ENCODE results near the gene MIF. TPM values are rescaled to one million over a fixed set of nuclear protein-coding genes. Genes with fewer than 3 reads are reported as not detected.
"Not testable (repeated sequence)": the region's sequence is repeated elsewhere in the genome, so short reads cannot be mapped to it uniquely, and the experiment has no call there.

Gene MIF
- total RNA-seq, 1 donor from 2014 or later, result 85.2 TPM

DNA sequence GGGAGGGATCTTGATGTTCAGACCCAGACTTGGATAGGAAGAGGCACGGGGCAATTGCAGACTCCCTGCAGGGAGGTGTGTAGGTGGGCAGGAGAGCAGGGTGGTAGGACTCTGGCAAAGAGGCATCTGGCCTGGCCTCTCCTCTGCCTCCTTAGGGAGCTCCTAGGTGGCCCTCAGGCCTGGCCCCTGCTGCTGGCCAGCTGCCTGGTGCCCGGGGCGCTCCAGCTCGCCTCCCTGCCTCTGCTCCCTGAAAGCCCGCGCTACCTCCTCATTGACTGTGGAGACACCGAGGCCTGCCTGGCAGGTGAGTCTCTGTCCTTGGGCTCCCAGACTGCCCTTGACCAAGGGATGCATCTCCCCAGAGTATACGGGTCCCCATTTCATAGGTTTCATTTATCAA is 16.6 kb upstream of the MIF start:
- DNase-seq, result no peak

DNA sequence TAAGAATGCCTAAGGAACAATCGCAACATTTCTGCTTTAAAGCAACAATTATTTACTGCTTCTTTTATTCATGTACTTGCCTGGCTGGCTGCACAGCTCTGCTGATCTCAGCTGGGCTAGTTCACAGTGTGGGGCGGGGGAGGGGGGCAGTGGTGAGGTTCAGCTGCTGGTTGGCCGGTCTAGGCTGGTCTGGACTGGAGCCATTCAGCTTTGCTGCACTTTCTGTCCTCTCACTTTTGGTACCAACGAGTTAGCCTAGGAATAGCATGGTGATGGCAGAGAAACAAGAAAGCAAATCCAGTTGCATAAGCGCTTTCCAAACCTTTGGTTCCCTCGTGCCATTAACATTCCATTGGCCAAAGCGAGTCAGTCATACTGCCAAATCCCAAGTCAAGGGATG is 16.0 kb upstream of the MIF start:
- no peak for DNase-seq

DNA sequence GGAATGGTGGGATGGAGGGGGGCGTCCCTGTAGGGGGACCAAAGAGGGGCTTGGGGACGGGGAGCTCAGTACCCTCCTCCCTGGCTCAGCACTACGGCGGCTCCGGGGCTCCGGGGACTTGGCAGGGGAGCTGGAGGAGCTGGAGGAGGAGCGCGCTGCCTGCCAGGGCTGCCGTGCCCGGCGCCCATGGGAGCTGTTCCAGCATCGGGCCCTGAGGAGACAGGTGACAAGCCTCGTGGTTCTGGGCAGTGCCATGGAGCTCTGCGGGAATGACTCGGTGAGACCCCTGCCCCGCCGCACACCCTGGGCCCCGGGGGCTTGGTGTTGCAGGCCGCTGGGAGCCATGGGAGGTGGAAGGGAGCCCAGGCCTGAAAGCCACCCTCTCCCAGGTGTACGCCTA is 11.8 kb upstream of the MIF start:
- no peak for DNase-seq

DNA sequence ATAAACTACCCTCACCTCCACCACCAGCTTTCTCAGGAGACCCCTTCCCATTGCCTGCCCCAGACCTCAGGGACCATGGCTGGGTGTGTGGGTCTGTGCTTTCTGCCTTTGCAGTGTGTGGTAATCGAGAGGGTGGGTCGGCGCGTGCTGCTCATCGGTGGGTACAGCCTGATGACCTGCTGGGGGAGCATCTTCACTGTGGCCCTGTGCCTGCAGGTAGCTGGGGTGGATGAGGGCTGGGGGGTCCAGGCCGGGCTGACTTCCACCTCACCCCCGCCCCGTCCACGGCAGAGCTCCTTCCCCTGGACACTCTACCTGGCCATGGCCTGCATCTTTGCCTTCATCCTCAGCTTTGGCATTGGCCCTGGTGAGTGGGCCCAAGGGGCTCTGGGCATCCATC is 10.5 kb upstream of the MIF start:
- DNase-seq, result no peak

DNA sequence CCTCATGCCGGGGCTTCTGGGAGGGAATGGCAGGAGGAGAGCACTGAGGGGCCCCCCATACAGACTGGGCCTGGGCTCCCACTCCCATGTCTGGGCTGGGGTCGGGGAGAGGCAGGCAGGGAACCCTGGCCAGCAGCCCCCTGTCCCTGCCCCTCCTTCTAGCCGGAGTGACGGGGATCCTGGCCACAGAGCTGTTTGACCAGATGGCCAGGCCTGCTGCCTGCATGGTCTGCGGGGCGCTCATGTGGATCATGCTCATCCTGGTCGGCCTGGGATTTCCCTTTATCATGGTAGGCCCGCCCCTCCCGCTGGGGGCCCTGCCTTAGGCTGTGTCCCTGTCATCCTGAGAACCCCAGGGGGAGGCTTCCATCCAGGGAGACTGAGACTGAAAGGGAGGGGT is 10.0 kb upstream of the MIF start:
- DNase-seq, result no peak

DNA sequence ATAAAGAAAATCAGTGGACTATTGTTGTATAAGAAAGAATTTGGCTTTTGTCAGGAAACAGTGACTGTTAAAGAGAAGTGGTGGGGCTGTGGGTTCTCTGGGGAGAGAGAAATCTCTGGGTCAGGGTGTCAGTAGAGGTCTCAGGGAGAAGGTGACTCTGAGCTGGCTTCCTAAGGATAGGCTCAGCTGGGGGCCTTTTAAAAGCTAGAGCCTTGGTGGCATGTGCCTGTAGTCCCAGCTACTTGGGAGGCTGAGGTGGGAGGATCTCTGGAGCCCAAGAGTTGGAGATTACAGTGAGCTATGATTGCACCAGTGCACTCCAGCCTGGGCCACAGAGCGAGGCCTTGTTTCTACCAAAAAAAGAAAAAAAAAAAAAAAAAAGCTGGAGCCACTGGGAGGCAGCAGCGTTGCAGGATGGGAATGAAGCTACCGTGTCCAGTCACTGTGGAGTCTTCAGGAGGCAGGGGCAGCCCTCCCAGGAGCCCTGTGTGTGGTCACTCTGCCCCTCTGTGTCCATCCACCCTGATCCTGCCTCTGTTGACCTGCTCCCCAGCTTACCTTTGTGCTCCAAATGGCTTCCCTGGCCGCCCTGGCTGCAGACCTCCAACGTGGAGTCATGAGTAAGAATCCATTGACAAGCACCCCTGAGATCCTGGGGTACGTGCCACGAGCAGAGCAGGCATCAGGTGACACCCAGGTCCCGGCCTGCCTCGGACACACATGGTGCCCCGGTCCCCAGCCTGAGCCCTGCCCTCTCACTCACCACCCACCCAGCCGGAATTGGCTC is 5.4 kb upstream of the MIF start:
- DNase-seq, result no peak

DNA sequence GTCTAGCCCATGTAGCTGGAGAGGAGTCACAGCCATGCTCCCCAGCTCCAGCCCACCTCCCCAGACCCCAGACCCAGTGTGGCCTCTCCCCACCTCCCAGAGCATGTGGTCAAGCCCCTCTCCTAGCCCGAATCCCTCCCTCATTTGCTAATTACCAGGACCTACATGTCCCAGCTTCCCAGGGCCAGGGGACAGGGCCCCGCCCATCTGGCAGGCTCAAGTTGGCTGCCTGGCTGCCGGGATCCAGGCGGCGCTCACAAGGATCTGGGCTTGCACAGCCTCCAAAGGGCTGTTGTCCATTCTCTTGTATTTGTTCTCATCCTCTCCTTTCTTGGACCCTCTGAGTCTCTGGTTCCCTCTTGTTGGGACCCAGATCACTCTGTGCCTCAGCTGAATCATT is 4.6 kb upstream of the MIF start:
- no peak for DNase-seq

DNA sequence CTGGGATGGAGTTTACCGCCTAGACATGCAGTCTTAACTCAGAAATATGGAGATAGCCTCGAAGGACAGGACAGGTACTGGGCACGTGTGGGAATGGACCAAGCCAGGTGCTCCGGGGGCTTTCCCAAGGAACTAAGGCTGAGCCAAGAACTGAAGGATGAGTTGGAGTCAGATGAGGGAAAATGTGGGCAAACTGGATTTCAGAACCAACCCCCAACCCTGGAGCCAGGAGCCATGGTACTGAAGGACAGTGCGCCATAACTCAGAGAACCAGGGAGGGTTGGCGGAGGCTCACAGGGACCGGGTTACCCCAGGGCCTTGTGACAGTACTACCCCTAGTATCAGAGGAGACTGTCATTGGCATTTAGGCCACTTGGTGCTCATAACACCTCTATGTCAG is 2.5 kb upstream of the MIF start:
- DNase-seq, result no peak

DNA sequence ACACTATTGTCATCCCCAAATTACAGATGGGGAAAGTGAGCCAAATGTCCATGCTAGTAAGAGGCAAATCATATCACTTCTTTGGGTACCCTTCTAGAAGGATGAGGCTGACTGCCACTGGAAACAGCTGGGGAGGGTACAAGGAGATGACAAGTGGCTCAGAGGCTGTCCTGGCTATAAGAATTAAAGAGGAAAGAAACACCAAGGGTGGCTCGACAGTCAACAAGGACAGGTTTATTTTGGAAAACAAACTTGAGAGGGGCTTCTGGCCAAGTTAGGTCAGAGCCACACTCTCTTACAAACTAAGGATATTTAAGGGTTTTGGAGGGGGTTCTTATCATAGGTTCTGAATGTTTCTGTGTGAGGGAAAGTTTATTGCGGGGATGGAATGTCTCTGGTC is 2.1 kb upstream of the MIF start:
- no peak for DNase-seq

DNA sequence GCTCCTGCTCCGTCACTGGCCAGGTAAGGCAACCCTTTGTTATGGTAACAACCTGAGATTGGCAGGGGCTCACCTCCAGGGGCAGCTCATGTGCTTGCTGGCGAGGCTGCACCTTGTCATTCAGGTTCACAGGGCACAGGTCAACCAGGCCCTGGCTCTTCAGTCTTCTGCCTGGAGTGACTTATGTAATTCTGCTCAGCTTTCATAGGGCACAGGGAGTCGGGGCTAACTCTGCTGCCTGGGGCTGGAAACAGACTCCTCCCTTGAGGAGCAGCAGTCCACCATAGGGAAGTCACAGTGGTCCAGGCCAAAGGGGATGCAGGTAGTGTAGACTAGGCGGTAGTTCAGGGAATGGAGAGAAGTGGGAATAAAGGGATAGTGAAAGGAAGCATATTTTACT is 1.5 kb upstream of the MIF start:
- DNase-seq, result no peak

DNA sequence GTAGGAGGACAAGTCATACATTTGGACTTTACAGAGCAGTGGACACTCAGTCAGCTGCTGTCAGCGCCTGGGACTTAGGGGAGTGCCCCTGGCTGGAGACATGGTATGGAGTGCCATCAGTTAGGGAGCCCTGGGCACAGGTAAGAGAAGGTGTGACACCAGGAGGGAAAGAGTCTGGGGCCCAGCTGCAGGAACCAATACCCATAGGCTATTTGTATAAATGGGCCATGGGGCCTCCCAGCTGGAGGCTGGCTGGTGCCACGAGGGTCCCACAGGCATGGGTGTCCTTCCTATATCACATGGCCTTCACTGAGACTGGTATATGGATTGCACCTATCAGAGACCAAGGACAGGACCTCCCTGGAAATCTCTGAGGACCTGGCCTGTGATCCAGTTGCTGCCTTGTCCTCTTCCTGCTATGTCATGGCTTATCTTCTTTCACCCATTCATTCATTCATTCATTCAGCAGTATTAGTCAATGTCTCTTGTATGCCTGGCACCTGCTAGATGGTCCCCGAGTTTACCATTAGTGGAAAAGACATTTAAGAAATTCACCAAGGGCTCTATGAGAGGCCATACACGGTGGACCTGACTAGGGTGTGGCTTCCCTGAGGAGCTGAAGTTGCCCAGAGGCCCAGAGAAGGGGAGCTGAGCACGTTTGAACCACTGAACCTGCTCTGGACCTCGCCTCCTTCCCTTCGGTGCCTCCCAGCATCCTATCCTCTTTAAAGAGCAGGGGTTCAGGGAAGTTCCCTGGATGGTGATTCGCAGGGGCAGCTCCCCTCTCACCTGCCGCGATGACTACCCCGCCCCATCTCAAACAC is 850 bp upstream of the MIF start:
- no peak for DNase-seq

DNA sequence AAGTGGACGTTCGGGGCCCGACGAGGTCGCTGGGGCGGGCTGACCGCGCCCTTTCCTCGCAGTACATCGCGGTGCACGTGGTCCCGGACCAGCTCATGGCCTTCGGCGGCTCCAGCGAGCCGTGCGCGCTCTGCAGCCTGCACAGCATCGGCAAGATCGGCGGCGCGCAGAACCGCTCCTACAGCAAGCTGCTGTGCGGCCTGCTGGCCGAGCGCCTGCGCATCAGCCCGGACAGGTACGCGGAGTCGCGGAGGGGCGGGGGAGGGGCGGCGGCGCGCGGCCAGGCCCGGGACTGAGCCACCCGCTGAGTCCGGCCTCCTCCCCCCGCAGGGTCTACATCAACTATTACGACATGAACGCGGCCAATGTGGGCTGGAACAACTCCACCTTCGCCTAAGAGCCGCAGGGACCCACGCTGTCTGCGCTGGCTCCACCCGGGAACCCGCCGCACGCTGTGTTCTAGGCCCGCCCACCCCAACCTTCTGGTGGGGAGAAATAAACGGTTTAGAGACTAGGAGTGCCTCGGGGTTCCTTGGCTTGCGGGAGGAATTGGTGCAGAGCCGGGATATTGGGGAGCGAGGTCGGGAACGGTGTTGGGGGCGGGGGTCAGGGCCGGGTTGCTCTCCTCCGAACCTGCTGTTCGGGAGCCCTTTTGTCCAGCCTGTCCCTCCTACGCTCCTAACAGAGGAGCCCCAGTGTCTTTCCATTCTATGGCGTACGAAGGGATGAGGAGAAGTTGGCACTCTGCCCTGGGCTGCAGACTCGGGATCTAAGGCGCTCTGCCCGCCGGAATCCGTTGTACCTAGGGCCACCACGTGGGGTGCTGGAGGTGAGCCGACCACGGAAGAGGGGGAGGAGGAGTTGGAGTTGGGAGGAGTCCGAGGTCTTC is 771 bp downstream of the MIF start:
- peak; percentile 74 for DNase-seq

DNA sequence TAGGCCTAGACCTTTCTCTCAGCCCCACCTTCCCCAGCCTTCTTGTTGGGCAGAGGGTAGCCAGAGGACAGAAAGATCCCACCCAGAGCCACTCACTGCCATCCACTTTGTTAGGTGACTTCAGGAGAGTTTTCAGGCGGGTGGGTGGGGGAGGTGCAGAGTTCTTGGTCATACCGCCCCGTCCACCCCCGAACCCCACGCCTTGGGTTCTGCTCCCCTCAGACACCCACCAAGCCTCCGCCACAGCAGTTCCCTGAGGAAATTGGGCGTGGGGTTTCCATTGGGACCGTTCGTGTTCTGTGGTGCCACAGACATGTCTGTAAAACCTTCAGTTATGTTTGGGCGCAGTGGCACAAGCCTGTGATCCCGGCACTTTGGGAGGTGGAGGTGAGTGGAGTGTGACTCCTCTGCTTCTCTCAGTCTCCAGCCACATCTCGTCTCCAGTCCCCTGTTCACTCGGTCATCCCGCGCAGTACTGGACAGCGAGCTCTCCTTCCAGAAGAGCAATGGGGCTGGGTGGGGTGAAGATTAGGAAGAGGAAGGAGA is 1.5 kb downstream of the MIF start:
- no peak for DNase-seq

DNA sequence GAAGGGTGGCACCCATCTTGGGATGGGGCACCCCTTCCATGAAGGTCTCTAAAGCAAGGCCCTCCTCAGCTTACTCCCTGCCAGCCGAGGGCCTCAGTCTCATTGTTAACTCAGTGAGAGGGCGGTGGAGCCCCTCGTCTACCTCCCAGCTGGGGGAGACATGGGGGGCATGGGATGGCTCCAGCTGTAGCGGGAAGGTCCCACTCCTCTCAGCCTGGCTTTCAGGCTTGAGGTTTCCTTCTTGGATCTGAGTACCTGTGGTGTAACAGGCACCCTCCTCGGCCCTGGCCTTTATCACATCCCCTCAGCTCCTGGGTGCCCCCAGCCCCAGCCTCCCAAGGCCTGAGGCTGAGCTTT is 2.0 kb downstream of the MIF start:
- DNase-seq, result no peak

DNA sequence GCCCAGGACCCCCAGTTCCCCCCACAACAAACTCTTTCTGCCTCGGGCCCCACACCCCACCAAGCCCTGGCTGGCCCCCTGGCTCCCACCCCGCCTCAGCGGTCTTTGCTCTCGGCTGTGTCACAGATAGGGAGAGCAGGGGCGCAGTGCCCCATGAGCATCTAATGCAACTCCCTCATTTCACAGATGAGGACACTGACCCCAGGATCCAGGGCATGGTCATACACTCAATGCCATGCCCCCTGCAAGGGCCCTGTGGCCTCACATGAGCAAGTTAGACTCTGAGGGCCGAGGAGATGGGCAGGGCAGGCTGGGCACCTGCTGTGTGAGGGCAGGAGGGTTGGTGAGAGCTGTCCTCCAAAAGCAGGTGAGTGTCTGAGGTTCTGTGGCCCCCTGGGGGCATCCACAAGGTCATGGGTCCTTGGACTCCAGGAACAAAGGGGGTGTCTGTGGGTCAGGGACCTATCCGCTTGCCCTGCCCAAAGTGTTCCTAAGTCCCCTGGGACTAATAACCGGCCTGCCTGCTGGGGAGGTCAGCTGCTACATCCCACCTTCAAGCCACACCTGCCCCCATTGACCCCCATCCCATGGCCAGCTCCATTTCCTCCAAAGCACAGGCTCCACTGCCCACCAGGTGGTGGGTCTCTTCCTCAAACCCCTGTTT is 2.5 kb downstream of the MIF start:
- no peak for DNase-seq

DNA sequence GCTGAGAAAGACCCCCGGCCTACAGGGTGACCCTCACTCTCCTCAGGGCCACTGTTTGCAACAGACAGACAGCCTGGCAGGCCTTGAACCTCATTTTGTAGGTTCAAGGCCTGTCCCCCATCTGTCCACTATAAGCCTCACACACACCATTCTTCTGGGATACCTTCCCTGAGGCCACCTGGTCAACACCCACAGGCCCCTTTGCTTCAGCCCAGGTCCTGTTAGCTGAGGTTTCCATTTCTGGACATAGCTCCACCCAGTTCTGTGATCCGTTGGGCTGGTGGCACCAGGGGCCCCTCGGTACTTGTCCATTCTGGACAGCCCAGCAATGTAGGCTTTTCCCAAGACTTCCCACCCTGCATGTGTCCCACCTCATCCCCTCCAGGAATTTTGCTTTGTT is 3.1 kb downstream of the MIF start:
- no peak for DNase-seq

DNA sequence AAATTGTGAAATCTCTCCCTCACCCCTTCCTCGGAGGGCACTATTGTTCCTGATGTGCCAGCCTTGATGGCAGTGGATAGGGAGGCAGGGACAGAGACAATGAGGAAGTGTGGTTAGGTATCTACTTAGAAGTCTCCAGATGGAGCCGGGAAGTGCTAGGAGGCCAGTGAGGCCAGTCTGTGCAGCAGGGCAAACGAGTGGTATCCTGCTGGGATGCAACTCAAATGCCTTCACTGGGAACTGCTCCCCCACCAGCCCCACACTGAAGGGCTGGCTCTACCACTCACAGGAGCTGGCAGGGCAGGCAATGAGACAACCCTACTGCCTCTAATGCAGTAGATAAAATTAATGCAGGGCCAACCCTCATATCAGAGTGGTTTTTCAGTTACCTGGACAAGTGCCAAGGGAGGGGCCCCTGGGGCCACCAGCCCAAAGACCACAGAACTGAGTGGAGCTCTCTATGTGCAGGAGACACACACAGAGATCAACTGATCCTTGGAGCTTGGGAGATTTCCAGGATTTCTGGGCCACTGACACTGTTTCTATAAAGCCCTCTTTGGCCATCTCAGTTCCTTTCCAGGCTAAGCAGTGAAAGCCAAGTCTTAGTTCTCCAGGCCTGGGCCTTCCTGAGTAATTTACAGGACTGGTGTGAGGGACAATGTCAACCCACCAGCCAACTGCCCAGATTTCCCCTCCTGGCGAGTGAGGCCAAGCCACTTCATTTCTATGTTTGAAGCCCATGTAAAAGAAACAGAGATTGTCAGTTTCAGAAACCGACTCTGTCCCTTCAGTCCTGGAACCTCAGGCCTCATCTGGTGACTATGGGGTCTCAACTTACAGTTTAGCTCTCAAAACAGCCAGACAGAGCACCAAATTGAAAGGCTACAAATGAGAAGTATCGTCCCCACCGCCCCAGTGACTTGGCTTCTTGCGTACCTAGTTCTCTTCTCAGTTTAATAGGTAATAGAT is 4.1 kb downstream of the MIF start:
- DNase-seq, result no peak

DNA sequence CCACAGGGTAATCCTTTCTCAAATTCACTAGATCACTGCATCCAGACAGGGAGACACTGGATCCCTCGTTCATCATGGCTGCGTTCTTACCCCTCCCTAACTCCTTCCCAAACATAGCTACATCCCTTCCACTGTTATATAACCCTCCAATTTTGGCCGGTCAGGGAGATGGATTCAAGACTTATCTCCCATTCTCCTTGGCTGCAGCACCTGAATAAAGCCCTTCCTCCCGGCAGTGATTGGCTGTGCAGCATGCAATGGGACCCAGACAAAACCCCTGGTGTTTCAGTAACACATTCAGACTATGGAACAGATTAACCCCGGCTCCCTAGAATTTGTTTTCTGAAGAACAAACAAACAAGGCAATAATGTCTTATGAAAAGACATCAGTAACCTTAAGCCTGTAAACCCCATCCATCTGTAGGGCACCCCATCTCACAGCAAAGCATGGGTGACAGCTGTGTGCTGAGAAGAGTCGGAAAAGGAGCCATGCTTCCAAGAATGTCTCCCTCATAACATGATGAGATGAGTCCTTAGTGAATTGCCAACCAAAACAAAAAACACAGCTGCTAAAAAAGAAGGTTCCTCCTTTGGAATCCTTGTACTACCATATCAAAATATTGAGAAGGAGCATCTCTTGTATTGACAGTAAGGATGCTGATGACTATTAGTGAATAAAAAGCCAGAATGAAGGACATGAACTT is 5.0 kb downstream of the MIF start:
- no peak for DNase-seq

DNA sequence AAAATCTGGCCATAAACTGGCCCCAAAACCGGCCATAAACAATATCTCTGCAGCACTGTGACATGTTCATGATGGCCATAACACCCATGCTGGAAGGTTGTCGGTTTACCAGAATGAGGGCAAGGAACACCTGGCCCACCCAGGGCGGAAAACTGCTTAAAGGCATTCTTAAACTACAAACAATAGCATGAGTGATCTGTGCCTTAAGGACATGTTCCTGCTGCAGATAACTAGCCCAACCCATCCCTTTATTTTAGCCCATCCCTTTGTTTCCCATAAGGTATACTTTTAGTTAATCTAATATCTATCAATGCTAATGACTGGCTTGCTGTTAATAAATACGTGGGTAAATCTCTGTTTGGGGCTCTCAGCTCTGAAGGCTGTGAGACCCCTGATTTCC is 6.0 kb downstream of the MIF start:
- not testable (repeated sequence) for DNase-seq

DNA sequence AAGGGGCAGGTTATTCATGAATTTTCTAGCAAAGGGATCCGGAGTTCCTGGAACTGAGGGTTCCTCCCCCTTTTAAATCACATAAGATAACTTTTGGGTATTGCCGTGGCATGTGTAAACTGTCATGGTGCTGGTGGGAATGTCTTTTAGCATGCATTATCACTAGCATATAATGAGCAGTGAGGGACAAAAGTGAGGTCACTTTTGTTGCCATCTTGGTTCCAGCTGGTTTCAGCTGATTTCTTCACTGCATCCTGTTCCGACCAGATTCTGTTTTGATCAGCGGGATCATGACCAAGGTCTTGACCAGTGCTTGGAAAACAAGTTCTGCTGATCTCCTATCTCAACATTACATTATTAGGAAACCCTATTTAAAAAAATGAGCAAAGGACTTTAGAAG is 7.4 kb downstream of the MIF start:
- DNase-seq, result no peak

Measured in occipital lobe (tissue), 2 donors.